IPS-15b (cell line): ENCODE data around the gene CTNNB1.

Experiments used
- H3K27me3 ChIP-seq: one replicate; pipeline ENCODE4 v1.6.1; 2013; ENCODE audit warnings: low read length; ENCODE audit not compliant: control insufficient read depth, insufficient read depth
- H3K36me3 ChIP-seq: one replicate; pipeline ENCODE4 v1.6.1; 2013; ENCODE audit warnings: low read length; ENCODE audit not compliant: control insufficient read depth, insufficient read depth
- H3K4me1 ChIP-seq: one replicate; pipeline ENCODE4 v1.6.1; 2013; ENCODE audit warnings: mild to moderate bottlenecking, low read length; ENCODE audit not compliant: control insufficient read depth, insufficient read depth
- H3K4me3 ChIP-seq: one replicate; pipeline ENCODE4 v1.5.1; 2013; ENCODE audit warnings: low read depth, low read length
- H3K9ac ChIP-seq: one replicate; pipeline ENCODE4 v1.6.1; 2013; ENCODE audit warnings: low read depth, mild to moderate bottlenecking, low read length
- H3K9me3 ChIP-seq: one replicate; pipeline ENCODE4 v1.6.1; 2013; ENCODE audit warnings: mild to moderate bottlenecking, low read length; ENCODE audit not compliant: control insufficient read depth, insufficient read depth

The CTNNB1 gene

DNA sequence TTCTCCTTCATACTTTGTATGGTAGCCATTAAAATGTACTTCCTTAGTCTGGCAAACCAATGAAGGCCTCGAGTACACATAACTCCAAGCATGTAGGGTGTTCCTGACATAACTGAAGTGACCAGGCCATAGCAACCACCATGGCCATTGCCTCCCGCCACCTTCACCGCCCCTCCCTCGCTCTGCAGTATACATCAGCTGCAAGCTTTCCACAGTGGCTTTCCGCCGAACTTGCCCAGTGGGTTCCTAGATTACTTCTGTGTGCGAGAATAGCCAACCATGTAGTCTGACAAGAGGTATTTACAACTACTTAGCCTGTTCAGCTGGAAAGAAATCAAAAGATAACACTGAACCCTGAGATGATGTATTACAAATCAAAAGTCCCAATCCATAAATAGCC lies 3.4 kb upstream of the CTNNB1 start:
- peaks cover 4% of the 10 kb centered on the region for H3K27me3 ChIP-seq
- H3K9ac ChIP-seq: no peak overlapping the region
- no peak overlapping the region for H3K4me3 ChIP-seq
- no peaks in the 10 kb centered on the region for H3K9me3 ChIP-seq
- no peaks in the 10 kb centered on the region for H3K4me1 ChIP-seq
- H3K36me3 ChIP-seq: no peaks in the 10 kb centered on the region

DNA sequence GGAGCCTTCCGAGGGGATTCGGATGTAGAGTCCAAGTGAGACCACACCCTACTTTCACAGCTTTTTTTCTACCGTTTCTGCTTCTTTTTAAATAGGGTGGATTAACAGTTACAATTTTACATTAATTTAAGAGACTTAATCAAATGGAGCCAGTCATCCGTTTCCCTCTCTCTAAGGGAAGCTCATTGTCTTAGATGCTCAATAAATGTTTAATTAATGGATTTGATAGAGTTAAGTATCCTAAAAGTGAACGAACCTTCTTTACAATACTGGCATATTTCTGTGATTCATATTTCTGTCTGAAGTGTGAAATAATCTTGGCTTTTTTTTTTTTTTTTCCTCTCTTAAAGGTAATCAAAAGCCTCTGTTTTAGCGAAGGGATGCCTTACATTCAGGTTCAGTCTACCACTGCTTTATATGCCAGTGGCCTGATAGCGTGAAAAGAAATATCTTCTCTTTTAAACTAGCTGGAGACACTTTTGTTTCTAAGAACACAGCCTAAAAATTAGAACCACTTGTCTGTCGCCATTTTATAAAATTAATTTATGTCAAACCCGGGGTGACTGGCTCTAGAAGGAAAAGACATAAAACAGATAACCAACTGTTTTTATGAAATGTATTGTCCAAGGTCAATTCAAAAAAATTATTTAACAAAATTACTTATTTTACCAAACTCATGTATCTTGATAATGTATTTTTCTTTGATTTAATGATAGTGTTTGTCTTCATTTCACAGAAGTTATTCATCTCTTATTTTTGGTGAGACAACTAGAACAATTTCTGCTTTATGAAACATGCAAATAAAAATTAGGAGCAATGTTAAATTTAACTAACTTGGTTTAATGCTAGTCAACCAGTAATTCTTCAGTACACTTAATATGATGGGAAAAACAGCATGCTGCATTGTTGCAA lies 2.5 kb upstream of the CTNNB1 start:
- Histone ChIP-seq H3K9me3 (no peaks in the 10 kb centered on the region), H3K4me1 (no peaks in the 10 kb centered on the region), H3K9ac (no peak overlapping the region), H3K36me3 (no peaks in the 10 kb centered on the region), H3K27me3 (peaks cover 4% of the 10 kb centered on the region), H3K4me3 (no peak overlapping the region)

DNA sequence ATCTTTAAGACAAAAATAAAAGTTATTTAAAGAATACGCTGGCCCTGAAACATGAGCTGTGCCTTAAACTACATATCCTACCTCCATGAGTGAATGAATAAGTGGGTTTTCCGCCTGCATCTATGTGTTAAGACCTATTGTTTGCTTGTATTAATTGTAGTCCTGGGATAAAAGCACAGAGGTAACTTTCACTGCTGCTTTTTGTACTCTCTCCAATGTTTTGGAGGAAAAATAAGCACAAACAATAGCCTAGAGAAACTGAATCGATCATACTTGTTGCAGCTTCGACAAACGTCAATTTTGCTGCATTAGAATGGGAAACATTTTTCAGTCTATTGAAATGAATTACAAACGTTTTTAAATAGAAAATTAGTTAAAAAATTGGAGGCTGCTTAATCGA lies 1.3 kb upstream of the CTNNB1 start:
- no peaks in the 10 kb centered on the region for H3K36me3 ChIP-seq
- H3K4me3 ChIP-seq: peak overlapping the region; percentile 64
- H3K9ac ChIP-seq: no peak overlapping the region
- H3K27me3 ChIP-seq: peaks cover 4% of the 10 kb centered on the region
- H3K9me3 ChIP-seq: no peaks in the 10 kb centered on the region
- H3K4me1 ChIP-seq: peaks cover 4% of the 10 kb centered on the region

DNA sequence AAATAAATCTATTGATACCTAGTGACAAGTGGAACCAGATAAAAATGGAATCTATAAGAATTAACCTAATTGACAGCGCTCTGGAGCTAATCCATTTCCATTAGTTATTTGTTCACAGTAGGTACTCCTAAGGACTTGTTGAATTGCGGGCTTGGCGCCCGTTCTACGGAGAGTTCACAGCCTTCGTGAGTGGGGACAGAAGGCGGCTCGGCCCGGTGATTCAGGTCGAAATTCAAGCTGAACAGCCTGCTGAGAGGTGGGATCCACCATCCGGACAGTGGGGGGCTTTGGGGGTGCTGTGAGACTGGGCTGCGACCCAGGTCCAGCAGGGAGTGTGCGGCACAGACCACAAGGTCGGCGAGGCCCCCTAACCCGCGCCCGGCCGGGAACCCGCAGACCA lies 779 bp upstream of the CTNNB1 start:
- H3K9ac ChIP-seq: peak overlapping the region; percentile 62
- H3K4me3 ChIP-seq: peak overlapping the region; percentile 64

DNA sequence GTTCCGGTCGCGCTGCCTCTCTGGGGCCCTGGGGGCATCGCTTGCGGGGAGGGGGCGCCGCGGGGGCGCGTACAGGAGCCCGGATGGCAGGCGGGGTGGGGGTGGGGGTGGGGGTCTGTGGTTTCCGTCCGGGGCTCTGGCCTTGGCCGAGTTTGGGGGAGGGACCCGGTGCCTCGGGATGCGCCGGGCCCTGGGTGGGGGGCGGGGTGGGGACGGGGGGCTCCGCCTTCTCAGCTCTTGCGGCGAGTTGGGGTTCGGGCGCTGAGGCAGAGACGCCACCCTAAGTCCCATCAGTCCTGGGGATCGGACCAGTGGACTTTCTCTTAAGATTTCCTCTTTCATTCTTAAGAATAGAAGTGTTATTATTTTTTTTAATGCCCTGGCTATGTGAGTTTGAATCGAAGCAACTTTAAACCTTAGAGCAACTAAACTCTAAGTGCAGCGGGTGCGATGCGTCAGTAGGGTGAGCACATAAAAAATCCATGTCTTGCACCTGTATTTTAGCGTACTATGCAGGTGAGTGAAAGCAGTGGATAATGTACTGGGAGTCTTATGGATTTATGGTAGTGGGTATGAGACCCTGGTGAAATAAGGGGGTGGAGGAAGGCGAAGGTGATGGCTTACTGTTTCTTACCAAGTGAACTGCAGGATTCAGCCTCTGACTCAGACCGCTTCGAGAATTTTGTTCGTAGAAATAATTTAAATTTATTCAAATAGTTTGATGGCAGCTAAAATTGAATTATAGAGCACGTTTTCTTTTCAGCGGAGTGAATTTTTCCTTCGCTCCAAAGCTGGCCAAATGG lies 762 bp downstream of the CTNNB1 start:
- Histone ChIP-seq H3K36me3 (no peaks in the 10 kb centered on the region), H3K9me3 (no peaks in the 10 kb centered on the region)

More for the DNA sequence above, 779 bp upstream of the CTNNB1 start:
- Histone ChIP-seq H3K36me3 (no peaks in the 10 kb centered on the region), H3K27me3 (peaks cover 4% of the 10 kb centered on the region), H3K9me3 (no peaks in the 10 kb centered on the region), H3K4me1 (peaks cover 9% of the 10 kb centered on the region)

DNA sequence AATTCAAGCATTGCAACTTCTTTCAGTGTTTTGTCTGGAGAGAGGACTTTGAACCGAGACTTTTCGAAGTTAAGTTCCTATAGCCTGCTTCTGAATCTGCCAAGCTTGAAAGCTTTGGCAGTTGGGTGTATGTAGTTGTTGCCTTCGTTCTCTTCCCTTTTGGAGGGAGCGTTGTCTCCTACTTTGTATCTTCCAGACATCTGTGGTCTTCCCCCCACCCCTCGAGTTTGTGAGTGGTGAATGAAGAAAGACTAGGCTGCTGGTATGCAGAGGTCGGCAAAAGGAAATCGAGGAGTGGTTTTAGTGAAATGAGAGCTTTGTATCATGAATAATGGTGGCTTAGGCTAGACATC lies 1.3 kb downstream of the CTNNB1 start:
- Histone ChIP-seq H3K4me1 (peaks cover 22% of the 10 kb centered on the region), H3K9me3 (no peaks in the 10 kb centered on the region), H3K9ac (no peak overlapping the region), H3K27me3 (peaks cover 4% of the 10 kb centered on the region), H3K36me3 (no peaks in the 10 kb centered on the region), H3K4me3 (peak overlapping the region; percentile 83)

More for the DNA sequence above, 762 bp downstream of the CTNNB1 start:
- Histone ChIP-seq H3K4me3 (peak overlapping the region; percentile 83), H3K27me3 (peaks cover 4% of the 10 kb centered on the region), H3K4me1 (peaks cover 22% of the 10 kb centered on the region), H3K9ac (peak overlapping the region; percentile 97)

DNA sequence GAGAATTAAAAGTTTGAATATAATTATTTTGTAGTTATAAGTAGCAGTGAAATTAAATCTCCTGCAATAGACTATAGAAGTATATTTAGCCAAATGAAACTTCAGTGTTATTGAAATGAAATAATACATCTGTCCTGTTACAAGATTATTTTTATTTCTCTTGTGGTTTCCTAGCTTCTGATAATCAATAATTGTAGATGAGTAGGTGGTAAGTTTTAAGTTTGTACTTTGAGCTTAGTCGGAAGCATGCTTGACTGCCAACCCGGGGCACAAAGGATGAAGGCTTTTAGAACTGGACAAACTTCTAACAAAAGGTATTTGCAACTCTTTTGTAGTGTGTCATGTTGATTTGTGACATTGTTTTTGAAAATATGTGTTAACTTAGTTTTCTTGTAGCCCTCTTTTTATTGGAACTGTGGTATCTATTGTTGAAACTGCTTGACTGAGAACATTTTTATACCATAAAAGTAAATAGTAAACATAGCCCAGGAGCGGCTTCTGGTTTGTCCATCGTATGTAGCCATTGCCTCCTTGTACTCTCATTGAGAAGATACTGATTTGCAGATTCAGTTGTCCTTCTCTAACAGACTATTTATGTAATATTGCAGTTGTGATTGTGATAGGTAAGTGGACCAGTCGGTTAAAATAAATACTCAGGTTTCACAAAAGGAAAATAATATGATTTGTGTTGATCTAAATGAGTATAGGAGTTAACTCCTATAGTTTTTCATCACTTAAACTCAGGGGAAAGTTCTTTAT lies 2.9 kb downstream of the CTNNB1 start:
- Histone ChIP-seq H3K9me3 (no peaks in the 10 kb centered on the region), H3K36me3 (no peaks in the 10 kb centered on the region), H3K4me1 (peaks cover 36% of the 10 kb centered on the region), H3K9ac (peak overlapping the region; percentile 32), H3K27me3 (peaks cover 4% of the 10 kb centered on the region), H3K4me3 (peak overlapping the region; percentile 83)

DNA sequence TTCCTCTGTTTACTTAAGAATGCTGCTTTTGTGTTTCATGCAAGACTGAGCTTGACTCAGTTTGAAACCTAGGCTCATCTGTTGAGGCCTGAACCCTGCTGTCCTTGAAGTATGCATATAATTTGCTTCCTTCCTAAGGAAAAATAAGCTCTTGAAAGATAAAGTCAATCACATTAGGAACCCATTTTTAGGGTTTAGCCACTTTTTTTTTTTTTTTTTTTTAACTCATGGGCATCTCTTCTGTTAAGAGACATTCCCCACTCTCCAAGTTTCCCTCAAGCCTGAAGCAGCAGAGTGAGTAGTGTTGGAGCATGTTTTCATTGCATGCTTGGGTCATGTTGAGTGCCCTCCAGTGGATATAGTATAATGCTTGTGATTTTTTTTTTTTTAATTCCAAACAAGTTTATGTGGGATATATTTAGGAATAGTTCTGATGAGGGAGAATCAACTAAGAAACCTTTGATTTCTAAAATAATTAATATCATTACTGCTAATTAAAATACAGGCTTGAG lies 3.6 kb downstream of the CTNNB1 start:
- Histone ChIP-seq H3K36me3 (no peaks in the 10 kb centered on the region), H3K4me1 (peaks cover 42% of the 10 kb centered on the region), H3K27me3 (peaks cover 1% of the 10 kb centered on the region), H3K4me3 (peak overlapping the region; percentile 83), H3K9ac (no peak overlapping the region), H3K9me3 (no peaks in the 10 kb centered on the region)

DNA sequence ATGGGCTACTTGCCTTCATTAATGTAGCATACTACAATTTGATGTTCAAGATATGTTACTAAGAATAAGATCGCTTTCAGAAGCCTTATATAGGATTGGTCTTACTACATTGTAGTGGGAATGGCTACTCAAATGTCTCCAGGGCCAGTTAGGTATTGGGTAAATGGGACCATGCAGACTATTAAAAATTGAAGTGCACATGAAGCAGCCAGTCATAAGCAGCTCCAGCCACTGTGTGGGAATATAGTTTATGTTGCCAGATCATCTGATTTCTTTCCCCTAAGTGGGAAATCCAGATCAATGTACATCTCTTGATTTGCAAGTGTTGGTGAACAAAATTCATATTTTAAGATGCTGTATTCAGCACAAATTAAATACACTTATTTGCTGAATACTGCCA lies 5.1 kb downstream of the CTNNB1 start:
- Histone ChIP-seq H3K4me1 (peaks cover 53% of the 10 kb centered on the region), H3K9ac (no peak overlapping the region), H3K4me3 (no peak overlapping the region)

DNA sequence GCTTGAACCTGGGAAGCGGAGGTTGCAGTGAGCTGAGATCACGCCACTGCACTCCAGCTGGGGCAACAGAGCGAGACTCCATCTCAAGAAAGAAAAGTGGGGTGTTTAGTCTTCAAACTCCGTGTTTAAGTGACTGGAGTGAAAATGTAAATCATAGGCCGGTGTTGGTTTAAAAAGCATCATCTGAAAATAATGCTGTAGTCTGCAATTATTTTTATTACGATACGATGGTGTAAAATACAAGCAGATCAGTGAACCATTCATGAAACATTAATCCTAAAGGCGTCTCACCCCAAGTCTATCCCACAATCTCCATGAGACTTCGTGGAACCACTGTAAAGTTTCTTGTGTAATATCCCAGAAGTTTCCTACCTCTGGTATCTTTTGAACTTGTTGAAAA lies 6.3 kb downstream of the CTNNB1 start:
- no peaks in the 10 kb centered on the region for H3K9me3 ChIP-seq
- H3K4me1 ChIP-seq: peaks cover 53% of the 10 kb centered on the region
- no peak overlapping the region for H3K9ac ChIP-seq
- no peaks in the 10 kb centered on the region for H3K27me3 ChIP-seq
- H3K36me3 ChIP-seq: no peaks in the 10 kb centered on the region
- H3K4me3 ChIP-seq: no peak overlapping the region

More for the DNA sequence above, 5.1 kb downstream of the CTNNB1 start:
- Histone ChIP-seq H3K36me3 (no peaks in the 10 kb centered on the region), H3K9me3 (no peaks in the 10 kb centered on the region), H3K27me3 (no peaks in the 10 kb centered on the region)

DNA sequence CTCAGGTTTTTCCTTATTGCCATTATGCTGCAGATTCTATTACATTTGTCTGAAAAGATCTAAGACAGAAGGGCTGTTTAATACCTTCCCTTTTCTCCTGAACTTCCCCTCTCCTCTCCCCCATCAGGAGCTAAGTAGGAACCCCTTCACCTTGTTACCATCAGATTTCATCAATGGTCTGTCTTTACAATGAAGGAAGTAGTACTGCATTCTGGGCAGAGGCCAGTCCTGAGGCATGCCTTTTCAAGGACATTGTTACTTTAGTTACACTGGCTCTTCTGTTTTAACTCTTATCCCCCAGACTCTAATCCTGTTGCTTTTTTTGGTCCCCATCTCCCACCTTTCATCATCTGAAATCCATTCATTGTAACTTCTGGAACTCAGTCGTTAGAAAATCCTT lies 8.1 kb downstream of the CTNNB1 start:
- no peak overlapping the region for H3K4me3 ChIP-seq
- H3K9ac ChIP-seq: no peak overlapping the region
- H3K27me3 ChIP-seq: no peaks in the 10 kb centered on the region
- peaks cover 54% of the 10 kb centered on the region for H3K4me1 ChIP-seq
- no peaks in the 10 kb centered on the region for H3K9me3 ChIP-seq
- H3K36me3 ChIP-seq: no peaks in the 10 kb centered on the region
